Osteoblast (primary cell): ENCODE data around the gene LRRC45. TPM values are rescaled to one million over a fixed set of nuclear protein-coding genes. Genes with fewer than 3 reads are reported as not detected.

Experiments
- DNase-seq: peaks from one replicate; pipeline ENCODE4 v3.0.0; 2011; ENCODE audit warnings: low spot score, mixed read lengths; ENCODE audit not compliant: insufficient read length; ENCODE audit errors: missing footprints
- H2AFZ ChIP-seq: 2 replicates; pipeline ENCODE4 v1.6.0; 2011; ENCODE audit warnings: mild to moderate bottlenecking, low read length
- H3K27ac ChIP-seq: 2 replicates; pipeline ENCODE4 v1.5.1; 2011; ENCODE audit warnings: mild to moderate bottlenecking, low read depth, low read length, moderate library complexity
- H3K27me3 ChIP-seq: 2 replicates; pipeline ENCODE4 v1.6.0; 2012; ENCODE audit warnings: mild to moderate bottlenecking, control low read depth, inconsistent platforms, low read length, moderate library complexity; ENCODE audit not compliant: insufficient read depth
- H3K36me3 ChIP-seq: 2 replicates; pipeline ENCODE4 v1.5.1; 2011; ENCODE audit warnings: mild to moderate bottlenecking, low read length, control low read depth, moderate library complexity; ENCODE audit not compliant: insufficient read depth
- H3K4me1 ChIP-seq: 2 replicates; pipeline ENCODE4 v1.5.1; 2011; ENCODE audit warnings: mild to moderate bottlenecking, low read length, control low read depth, moderate library complexity; ENCODE audit not compliant: insufficient read depth
- H3K4me2 ChIP-seq: 2 replicates; pipeline ENCODE4 v1.6.0; 2011; ENCODE audit warnings: mild to moderate bottlenecking, low read length; ENCODE audit not compliant: insufficient read depth
- H3K4me3 ChIP-seq: fragments of 200-600 bp; sonication (generic); 3 replicates; pipeline ENCODE4 v1.5.1; 2012; ENCODE audit warnings: mild to moderate bottlenecking, low read length, inconsistent platforms; ENCODE audit not compliant: insufficient read depth
- H3K79me2 ChIP-seq: 2 replicates; pipeline ENCODE4 v1.6.0; 2012; ENCODE audit warnings: mild to moderate bottlenecking, low read length, control low read depth, inconsistent platforms; ENCODE audit not compliant: insufficient read depth
- H3K9me3 ChIP-seq: 2 replicates; pipeline ENCODE4 v1.5.1; 2011; ENCODE audit warnings: low read depth, low read length, control low read depth
- H4K20me1 ChIP-seq: 2 replicates; pipeline ENCODE4 v1.6.0; 2012; ENCODE audit warnings: mild to moderate bottlenecking, low read length, control low read depth; ENCODE audit not compliant: insufficient read depth
- CTCF ChIP-seq: IDR thresholded peaks from 2 replicates; pipeline ENCODE4 v1.5.1; 2011; ENCODE audit warnings: mild to moderate bottlenecking, low read depth, low read length, moderate library complexity; ENCODE audit errors: extremely low read depth
- total RNA-seq: library from RNA; depleted of rRNA; stranded (reverse); fragments of >200 nt; gene quantifications from 2 replicates; pipeline ENCODE4 v1.2.3, GENCODE V29; 2012

LRRC45 gene
- total RNA-seq, 1 donor, result 13.4 TPM

GRCh38 chr17:82031885-82032627 lies 9.0 kb downstream of the LRRC45 start:
- Histone ChIP-seq H3K27me3 (no peaks in the 10 kb centered on the region), H3K27ac (no peak overlapping the region), H3K79me2 (no peaks in the 10 kb centered on the region), H3K9me3 (no peaks in the 10 kb centered on the region), H3K4me1 (peaks cover 16% of the 10 kb centered on the region), H3K36me3 (no peaks in the 10 kb centered on the region), H2AFZ (no peak overlapping the region), H4K20me1 (peaks cover 5% of the 10 kb centered on the region), H3K4me3 (peak overlapping the region; percentile 43), H3K4me2 (peak overlapping the region; percentile 60)
- DNase-seq, result no peak
- TF ChIP-seq CTCF, result no peak

- H3K9me3 ChIP-seq, result no peaks in the 10 kb centered on the region
- no peak for TF ChIP-seq CTCF
- DNase-seq, result no peak
- H4K20me1 ChIP-seq, result peaks cover 5% of the 10 kb centered on the region
- H3K4me3 ChIP-seq, result no peak overlapping the region
- no peak overlapping the region for H3K27ac ChIP-seq
- H3K4me1 ChIP-seq, result peaks cover 21% of the 10 kb centered on the region
- no peak overlapping the region for H3K4me2 ChIP-seq
- H3K27me3 ChIP-seq, result no peaks in the 10 kb centered on the region
- no peak overlapping the region for H2AFZ ChIP-seq
- H3K36me3 ChIP-seq, result no peaks in the 10 kb centered on the region
- H3K79me2 ChIP-seq, result no peaks in the 10 kb centered on the region
These were observed 10.4 kb downstream of the LRRC45 start for GRCh38 chr17:82033359-82034085.

- H3K79me2 ChIP-seq, result no peaks in the 10 kb centered on the region
- no peaks in the 10 kb centered on the region for H3K9me3 ChIP-seq
- TF ChIP-seq CTCF, result no peak
- DNase-seq, result no peak
- H2AFZ ChIP-seq, result no peak overlapping the region
- H4K20me1 ChIP-seq, result peaks cover 5% of the 10 kb centered on the region
- H3K36me3 ChIP-seq, result no peaks in the 10 kb centered on the region
- peaks cover 21% of the 10 kb centered on the region for H3K4me1 ChIP-seq
- no peaks in the 10 kb centered on the region for H3K27me3 ChIP-seq
- no peak overlapping the region for H3K27ac ChIP-seq
- H3K4me2 ChIP-seq, result no peak overlapping the region
- H3K4me3 ChIP-seq, result no peak overlapping the region
These were observed 11.4 kb downstream of the LRRC45 start for GRCh38 chr17:82034371-82035011.

- no peak overlapping the region for H2AFZ ChIP-seq
- no peak overlapping the region for H3K27ac ChIP-seq
- no peaks in the 10 kb centered on the region for H3K27me3 ChIP-seq
- H4K20me1 ChIP-seq, result peaks cover 5% of the 10 kb centered on the region
- no peak for TF ChIP-seq CTCF
- no peaks in the 10 kb centered on the region for H3K79me2 ChIP-seq
- H3K9me3 ChIP-seq, result no peaks in the 10 kb centered on the region
- peaks cover 21% of the 10 kb centered on the region for H3K4me1 ChIP-seq
- no peaks in the 10 kb centered on the region for H3K36me3 ChIP-seq
- DNase-seq, result no peak
- H3K4me2 ChIP-seq, result no peak overlapping the region
- H3K4me3 ChIP-seq, result no peak overlapping the region
These were observed 12.4 kb downstream of the LRRC45 start for GRCh38 chr17:82035488-82035887.
